Activated CD4-positive, alpha-beta memory T cell treated with anti-CD3 and anti-CD28 coated beads, Interleukin-2, amount 10 ng/mL, durations not matched to agents 7 days and 5 days (primary cell): ENCODE results near the gene PDE4B. TPM values are rescaled to one million over a fixed set of nuclear protein-coding genes. Genes with fewer than 3 reads are reported as not detected.

ENCODE experiments used
- CTCF ChIA-PET: fragments of 350-600 bp; sonication (Branson Sonifier 250); formaldehyde crosslinking; loops from one replicate; lab custom pipeline; 2021; ENCODE audit warnings: antibody characterized with exemption, inconsistent platforms; lab: Charles Lee
- POLR2A ChIA-PET: fragments of 350-600 bp; sonication (Branson Sonifier 250); formaldehyde crosslinking; loops from one replicate; lab custom pipeline; 2021; ENCODE audit warnings: antibody characterized with exemption; lab: Charles Lee
- DNase-seq: peaks from one replicate; pipeline ENCODE4 v3.0.0-alpha.2; 2020
- H3K27ac Mint-ChIP-seq: one replicate; pipeline ENCODE4 v1.8.0; 2021; ENCODE audit warnings: mild to moderate bottlenecking, mixed read lengths
- H3K27me3 Mint-ChIP-seq: one replicate; pipeline ENCODE4 v1.8.0; 2021; ENCODE audit warnings: mixed read lengths
- H3K36me3 Mint-ChIP-seq: one replicate; pipeline ENCODE4 v1.8.0; 2021; ENCODE audit warnings: low read depth, mixed read lengths
- H3K4me1 Mint-ChIP-seq: one replicate; pipeline ENCODE4 v1.8.0; 2021; ENCODE audit warnings: mixed read lengths
- H3K4me3 Mint-ChIP-seq: one replicate; pipeline ENCODE4 v1.8.0; 2021; ENCODE audit warnings: mild to moderate bottlenecking, mixed read lengths
- H3K9me3 Mint-ChIP-seq: one replicate; pipeline ENCODE4 v1.8.0; 2021; ENCODE audit warnings: mixed read lengths
- total RNA-seq, 2 experiments: library from RNA; stranded (reverse); gene quantifications; one replicate each; pipeline ENCODE4 v1.2.3, GENCODE V29; 2021

Gene PDE4B
- total RNA-seq, 2 experiments from 2014 or later = 46.8 to 48.0 TPM

GRCh38 chr1:65788762-65789161 is 3.9 kb upstream of the PDE4B start:
- no peak overlapping the region for H3K4me3 Mint-ChIP-seq
- POLR2A ChIA-PET = no interaction called here
- H3K36me3 Mint-ChIP-seq = peaks cover 12% of the 10 kb centered on the region
- no peak for DNase-seq
- CTCF ChIA-PET = no interaction called here
- no peak overlapping the region for H3K27ac Mint-ChIP-seq
- H3K4me1 Mint-ChIP-seq = peaks cover 14% of the 10 kb centered on the region
- peaks cover 14% of the 10 kb centered on the region for H3K9me3 Mint-ChIP-seq
- peaks cover 60% of the 10 kb centered on the region for H3K27me3 Mint-ChIP-seq

GRCh38 chr1:65791396-65791795 is 1.3 kb upstream of the PDE4B start:
- H3K4me3 Mint-ChIP-seq = no peak overlapping the region
- CTCF ChIA-PET = interaction anchor here (0.7 to 0.8 kb wide), 2 partner anchors 111 to 193 kb away, joined by 3 read pairs; no protein-coding TSS in a partner anchor
- POLR2A ChIA-PET = no interaction called here

GRCh38 chr1:65791801-65792668 is 660 bp upstream of the PDE4B start:
- CTCF ChIA-PET = interaction anchor here (0.7 kb wide), 2 partner anchors 192 to 362 kb away, joined by 3 read pairs; no protein-coding TSS in a partner anchor
- H3K4me3 Mint-ChIP-seq = peak overlapping the region; percentile 59
- no peak overlapping the region for H3K27ac Mint-ChIP-seq
- H3K36me3 Mint-ChIP-seq = peaks cover 14% of the 10 kb centered on the region
- peaks cover 14% of the 10 kb centered on the region for H3K9me3 Mint-ChIP-seq
- POLR2A ChIA-PET = no interaction called here
- peaks cover 67% of the 10 kb centered on the region for H3K27me3 Mint-ChIP-seq
- peaks cover 17% of the 10 kb centered on the region for H3K4me1 Mint-ChIP-seq
- DNase-seq = no peak

More at GRCh38 chr1:65791396-65791795, 1.3 kb upstream of the PDE4B start:
- H3K4me1 Mint-ChIP-seq = peaks cover 17% of the 10 kb centered on the region
- H3K27ac Mint-ChIP-seq = no peak overlapping the region
- peaks cover 14% of the 10 kb centered on the region for H3K36me3 Mint-ChIP-seq
- H3K9me3 Mint-ChIP-seq = peaks cover 14% of the 10 kb centered on the region
- H3K27me3 Mint-ChIP-seq = peaks cover 67% of the 10 kb centered on the region
- no peak for DNase-seq

- H3K27me3 Mint-ChIP-seq = peaks cover 63% of the 10 kb centered on the region
- H3K27ac Mint-ChIP-seq = no peak overlapping the region
- ChIA-PET POLR2A (no interaction called here), CTCF (no interaction called here)
- H3K9me3 Mint-ChIP-seq = peaks cover 11% of the 10 kb centered on the region
- DNase-seq = no peak
- peak overlapping the region; percentile 65 for H3K4me3 Mint-ChIP-seq
- H3K4me1 Mint-ChIP-seq = peaks cover 17% of the 10 kb centered on the region
- peaks cover 14% of the 10 kb centered on the region for H3K36me3 Mint-ChIP-seq
These were observed 651 bp downstream of the PDE4B start for GRCh38 chr1:65793359-65793732.

- ChIA-PET CTCF (no interaction called here), POLR2A (no interaction called here)
- Mint-ChIP-seq H3K36me3 (peaks cover 8% of the 10 kb centered on the region), H3K4me1 (peaks cover 17% of the 10 kb centered on the region), H3K27ac (no peak overlapping the region), H3K9me3 (peaks cover under 1% of the 10 kb centered on the region), H3K4me3 (no peak overlapping the region), H3K27me3 (peaks cover 57% of the 10 kb centered on the region)
- DNase-seq = no peak
These were observed 2.6 kb downstream of the PDE4B start for GRCh38 chr1:65795311-65795710.

GRCh38 chr1:65799601-65800000 is 6.9 kb downstream of the PDE4B start:
- H3K4me3 Mint-ChIP-seq = no peak overlapping the region
- peaks cover 52% of the 10 kb centered on the region for H3K27me3 Mint-ChIP-seq
- POLR2A ChIA-PET = no interaction called here
- no peaks in the 10 kb centered on the region for H3K9me3 Mint-ChIP-seq
- no peaks in the 10 kb centered on the region for H3K4me1 Mint-ChIP-seq
- H3K27ac Mint-ChIP-seq = no peak overlapping the region
- H3K36me3 Mint-ChIP-seq = no peaks in the 10 kb centered on the region
- CTCF ChIA-PET = no interaction called here
- DNase-seq = no peak

GRCh38 chr1:65804584-65804983 is 11.9 kb downstream of the PDE4B start:
- Mint-ChIP-seq H3K4me1 (peaks cover 3% of the 10 kb centered on the region), H3K36me3 (peaks cover 7% of the 10 kb centered on the region), H3K9me3 (peaks cover 2% of the 10 kb centered on the region), H3K27me3 (peaks cover 66% of the 10 kb centered on the region), H3K27ac (no peak overlapping the region), H3K4me3 (no peak overlapping the region)
- ChIA-PET CTCF (no interaction called here), POLR2A (no interaction called here)
- no peak for DNase-seq

GRCh38 chr1:65812065-65812464 is 19.4 kb downstream of the PDE4B start:
- H3K27me3 Mint-ChIP-seq = peaks cover 21% of the 10 kb centered on the region
- peaks cover 2% of the 10 kb centered on the region for H3K9me3 Mint-ChIP-seq
- ChIA-PET CTCF (interaction anchor here (1.0 to 2.0 kb wide), 5 partner anchors 18 to 470 kb away, joined by 3 to 11 read pairs (median 5); no protein-coding TSS in a partner anchor), POLR2A (interaction anchor here (0.6 to 2.9 kb wide), 13 partner anchors 13 to 634 kb away, joined by 3 to 37 read pairs (median 4); partner anchors contain the start of genes LEPR and LEPROT)
- H3K4me1 Mint-ChIP-seq = peaks cover 41% of the 10 kb centered on the region
- H3K4me3 Mint-ChIP-seq = peak overlapping the region; percentile 0
- peak; percentile 83 for DNase-seq
- peak overlapping the region; percentile 80 for H3K27ac Mint-ChIP-seq
- peaks cover 21% of the 10 kb centered on the region for H3K36me3 Mint-ChIP-seq

GRCh38 chr1:65813956-65814355 is 21.3 kb downstream of the PDE4B start:
- Mint-ChIP-seq H3K36me3 (peaks cover 14% of the 10 kb centered on the region), H3K4me3 (no peak overlapping the region), H3K4me1 (peaks cover 38% of the 10 kb centered on the region), H3K27ac (no peak overlapping the region), H3K27me3 (peaks cover 17% of the 10 kb centered on the region), H3K9me3 (no peaks in the 10 kb centered on the region)
- no peak for DNase-seq
- POLR2A ChIA-PET = no interaction called here
- CTCF ChIA-PET = interaction anchor here (0.7 to 0.8 kb wide), 2 partner anchors 42 to 537 kb away, joined by 3 read pairs; no protein-coding TSS in a partner anchor

GRCh38 chr1:65814752-65815151 is 22.1 kb downstream of the PDE4B start:
- Mint-ChIP-seq H3K27me3 (peaks cover 19% of the 10 kb centered on the region), H3K9me3 (peaks cover 1% of the 10 kb centered on the region), H3K36me3 (peaks cover 14% of the 10 kb centered on the region), H3K4me3 (no peak overlapping the region), H3K4me1 (peaks cover 36% of the 10 kb centered on the region), H3K27ac (no peak overlapping the region)
- DNase-seq = no peak
- ChIA-PET CTCF (no interaction called here), POLR2A (no interaction called here)

GRCh38 chr1:65817891-65818290 is 25.2 kb downstream of the PDE4B start:
- Mint-ChIP-seq H3K27ac (no peak overlapping the region), H3K4me3 (no peak overlapping the region), H3K36me3 (peaks cover 8% of the 10 kb centered on the region), H3K4me1 (peaks cover 15% of the 10 kb centered on the region), H3K9me3 (peaks cover 2% of the 10 kb centered on the region), H3K27me3 (peaks cover 34% of the 10 kb centered on the region)
- POLR2A ChIA-PET = no interaction called here
- no peak for DNase-seq
- CTCF ChIA-PET = interaction anchor here (1.2 kb wide), 1 partner anchor 130 kb away, joined by 4 read pairs; no protein-coding TSS in a partner anchor

GRCh38 chr1:65818966-65819365 is 26.3 kb downstream of the PDE4B start:
- H3K9me3 Mint-ChIP-seq = peaks cover 5% of the 10 kb centered on the region
- peaks cover 4% of the 10 kb centered on the region for H3K4me1 Mint-ChIP-seq
- DNase-seq = no peak
- POLR2A ChIA-PET = no interaction called here
- H3K36me3 Mint-ChIP-seq = peaks cover 5% of the 10 kb centered on the region
- CTCF ChIA-PET = interaction anchor here (0.5 to 1.2 kb wide), 2 partner anchors 131 to 996 kb away, joined by 4 to 5 read pairs; no protein-coding TSS in a partner anchor
- H3K27me3 Mint-ChIP-seq = peaks cover 39% of the 10 kb centered on the region
- no peak overlapping the region for H3K27ac Mint-ChIP-seq
- H3K4me3 Mint-ChIP-seq = no peak overlapping the region

- ChIA-PET CTCF (no interaction called here), POLR2A (no interaction called here)
- Mint-ChIP-seq H3K9me3 (peaks cover 5% of the 10 kb centered on the region), H3K27ac (no peak overlapping the region), H3K36me3 (peaks cover 5% of the 10 kb centered on the region), H3K4me3 (no peak overlapping the region), H3K27me3 (peaks cover 48% of the 10 kb centered on the region), H3K4me1 (peaks cover 2% of the 10 kb centered on the region)
- no peak for DNase-seq
These were observed 28.3 kb downstream of the PDE4B start for GRCh38 chr1:65820983-65821382.
